ENCODE measurements around the gene ZFPM1.

Gene ZFPM1

GRCh38 chr16:88434353-88434690 lies 18.8 kb upstream of the ZFPM1 start:
- Histone ChIP-seq H3K4me3 (no peak overlapping the region), H3K27ac (no peak overlapping the region)
- TF ChIP-seq CTCF (IDR thresholded peaks at IDR 0.05) = no peak
- no peak for DNase-seq (ENCODE audit: low spot score)

- H3K4me3 ChIP-seq = no peak overlapping the region
- TF ChIP-seq CTCF (IDR thresholded peaks at IDR 0.05) = no peak
- no peak overlapping the region for H3K27ac ChIP-seq
- DNase-seq (ENCODE audit: low spot score) = no peak
These were observed 18.3 kb upstream of the ZFPM1 start for GRCh38 chr16:88434746-88435145.

GRCh38 chr16:88435437-88436355 lies 17.4 kb upstream of the ZFPM1 start:
- TF ChIP-seq CTCF (IDR thresholded peaks at IDR 0.05) = no peak
- DNase-seq (ENCODE audit: low spot score) = no peak
- Histone ChIP-seq H3K4me3 (no peak overlapping the region), H3K27ac (no peak overlapping the region)

DNA sequence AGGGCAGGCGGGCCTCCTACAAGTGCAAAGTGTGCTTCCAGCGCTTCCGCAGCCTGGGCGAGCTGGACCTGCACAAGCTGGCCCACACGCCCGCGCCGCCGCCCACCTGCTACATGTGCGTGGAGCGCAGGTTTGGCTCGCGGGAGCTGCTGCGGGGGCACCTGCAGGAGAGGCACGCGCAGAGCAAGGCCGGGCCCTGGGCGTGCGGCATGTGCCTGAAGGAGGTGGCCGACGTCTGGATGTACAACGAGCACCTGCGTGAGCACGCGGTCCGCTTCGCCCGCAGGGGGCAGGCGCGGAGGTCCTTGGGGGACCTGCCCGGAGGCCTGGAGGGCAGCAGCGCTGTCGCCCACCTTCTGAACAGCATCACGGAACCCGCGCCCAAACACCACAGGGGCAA lies 16.3 kb upstream of the ZFPM1 start:
- TF ChIP-seq CTCF (IDR thresholded peaks at IDR 0.05) = no peak
- Histone ChIP-seq H3K27ac (no peak overlapping the region), H3K4me3 (no peak overlapping the region)
- DNase-seq (ENCODE audit: low spot score) = no peak

DNA sequence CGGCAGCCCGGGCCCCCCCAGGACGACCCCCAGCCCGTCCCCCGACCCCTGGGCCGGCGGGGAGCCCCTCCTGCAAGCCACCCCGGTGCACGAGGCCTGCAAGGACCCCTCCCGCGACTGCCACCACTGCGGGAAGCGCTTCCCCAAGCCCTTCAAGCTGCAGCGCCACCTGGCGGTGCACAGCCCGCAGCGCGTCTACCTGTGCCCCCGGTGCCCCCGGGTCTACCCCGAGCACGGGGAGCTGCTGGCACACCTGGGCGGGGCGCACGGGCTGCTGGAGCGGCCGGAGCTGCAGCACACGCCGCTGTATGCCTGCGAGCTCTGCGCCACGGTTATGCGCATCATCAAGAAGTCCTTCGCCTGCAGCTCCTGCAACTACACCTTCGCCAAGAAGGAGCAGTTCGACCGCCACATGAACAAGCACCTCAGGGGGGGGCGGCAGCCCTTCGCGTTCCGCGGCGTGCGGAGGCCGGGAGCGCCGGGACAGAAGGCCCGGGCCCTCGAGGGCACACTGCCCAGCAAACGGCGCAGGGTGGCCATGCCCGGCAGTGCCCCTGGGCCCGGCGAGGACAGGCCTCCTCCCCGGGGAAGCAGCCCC lies 15.6 kb upstream of the ZFPM1 start:
- no peak overlapping the region for H3K27ac ChIP-seq
- TF ChIP-seq CTCF (IDR thresholded peaks at IDR 0.05) = peak; percentile 85
- DNase-seq (ENCODE audit: low spot score) = no peak
- H3K4me3 ChIP-seq = no peak overlapping the region

DNA sequence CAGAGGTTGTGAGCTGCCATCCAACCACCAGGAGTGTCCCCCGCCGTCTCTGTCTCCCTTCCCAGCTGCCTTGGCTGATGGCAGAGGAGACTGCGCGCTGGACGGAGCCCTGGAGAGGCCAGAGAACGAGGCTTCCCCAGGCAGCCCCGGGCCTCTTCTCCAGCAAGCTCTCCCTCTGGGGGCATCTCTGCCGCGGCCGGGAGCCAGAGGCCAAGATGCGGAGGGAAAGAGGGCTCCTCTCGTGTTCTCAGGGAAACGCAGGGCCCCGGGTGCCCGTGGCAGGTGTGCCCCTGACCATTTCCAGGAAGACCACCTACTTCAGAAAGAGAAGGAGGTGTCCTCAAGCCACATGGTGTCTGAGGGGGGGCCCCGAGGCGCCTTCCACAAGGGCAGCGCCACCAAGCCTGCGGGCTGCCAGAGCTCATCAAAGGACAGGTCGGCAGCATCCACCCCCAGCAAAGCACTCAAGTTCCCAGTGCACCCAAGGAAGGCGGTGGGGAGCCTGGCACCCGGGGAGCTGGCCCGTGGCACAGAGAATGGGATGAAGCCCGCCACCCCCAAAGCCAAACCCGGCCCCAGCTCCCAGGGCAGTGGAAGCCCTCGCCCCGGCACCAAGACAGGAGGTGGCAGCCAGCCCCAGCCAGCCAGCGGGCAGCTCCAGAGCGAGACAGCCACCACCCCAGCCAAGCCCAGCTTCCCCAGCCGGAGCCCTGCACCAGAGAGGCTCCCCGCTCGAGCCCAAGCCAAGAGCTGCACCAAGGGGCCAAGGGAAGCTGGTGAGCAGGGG lies 14.8 kb upstream of the ZFPM1 start:
- no peak for DNase-seq (ENCODE audit: low spot score)
- Histone ChIP-seq H3K27ac (no peak overlapping the region), H3K4me3 (no peak overlapping the region)
- no peak for TF ChIP-seq CTCF (IDR thresholded peaks at IDR 0.05)

All from coronary artery (tissue), 2 donors.